Measurements from ENCODE around the gene MCEE. TPM values are rescaled to one million over a fixed set of nuclear protein-coding genes. Genes with fewer than 3 reads are reported as not detected.

Gene MCEE
- 11.1 to 14.2 TPM (median 12.5 TPM) in 5 replicates for total RNA-seq (2022; extraction: Qiagen RNA extraction; ENCODE audit: low read depth)

GRCh38 chr2:71130152-71130904, at the start of gene MCEE, which contains the start of gene MPHOSPH10:
MCEE (minus strand) TSS chr2:71130229; CDS start chr2:71130219, 10 bp downstream.
MPHOSPH10 (plus strand) TSS chr2:71130634; CDS start chr2:71130666, 32 bp downstream.

DNA sequence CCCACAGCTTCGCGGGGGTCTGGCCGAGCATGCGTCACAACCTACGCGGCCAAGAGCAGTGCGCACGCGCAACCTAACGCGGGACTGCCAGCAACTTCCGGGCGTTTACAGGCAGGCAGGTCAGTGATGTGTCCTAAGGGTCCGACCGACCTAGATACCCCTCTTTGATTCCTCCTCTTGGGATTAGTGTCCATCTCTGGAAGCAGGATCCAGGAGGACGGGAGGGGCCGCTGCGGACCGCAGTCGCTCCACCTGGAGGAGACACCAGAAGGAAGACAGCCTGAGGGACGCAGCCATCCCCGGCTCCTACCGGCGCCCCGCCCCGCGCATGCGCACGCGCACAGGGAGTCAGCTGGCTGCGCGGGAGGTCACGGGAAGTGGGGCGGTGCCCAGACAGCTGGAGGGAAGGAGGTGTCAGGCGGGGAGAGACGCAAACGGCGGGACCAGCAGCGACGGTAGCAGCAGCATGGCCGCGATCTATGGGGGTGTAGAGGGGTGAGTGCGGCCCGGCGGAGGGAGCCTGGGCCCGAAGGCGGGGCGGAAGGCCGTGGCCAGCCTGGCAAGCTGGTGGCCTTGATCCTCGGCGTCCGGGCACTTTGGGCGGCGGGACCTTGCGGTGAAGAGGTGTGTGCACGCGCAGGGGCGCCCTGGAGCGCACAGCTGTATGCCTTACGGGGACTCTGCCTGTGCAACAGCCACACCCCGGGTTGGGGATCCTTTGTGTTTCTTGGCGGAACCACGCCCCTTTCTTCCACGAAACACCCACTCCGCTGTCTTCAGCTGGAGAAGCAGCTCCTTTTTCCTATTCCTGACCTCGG, 61.6 kb downstream of the MCEE start, which contains the start of gene NAGK:
TSS of gene NAGK (plus strand) at position 431 of the 818 bp plus-strand sequence. CDS start at position 467, 36 bp downstream.

Other genes with a start within 250 kb of the MCEE start
- gene VAX2, start 229.7 kb downstream of the MCEE start, total RNA-seq (2022; extraction: Qiagen RNA extraction; ENCODE audit: low read depth): 3.8 to 5.6 TPM (median 4.9 TPM) in 5 replicates
- 1.5 to 2.5 TPM (median 2.4 TPM) in 4 of 5 replicates, not detected in the other for gene ATP6V1B1, start 194.3 kb downstream of the MCEE start, total RNA-seq (2022; extraction: Qiagen RNA extraction; ENCODE audit: low read depth)
- 0.10 to 0.11 TPM in 2 of 5 replicates, not detected in the others for gene ANKRD53, start 151.6 kb downstream of the MCEE start, total RNA-seq (2022; extraction: Qiagen RNA extraction; ENCODE audit: low read depth)
- gene TEX261, start 135.4 kb downstream of the MCEE start, total RNA-seq (2022; extraction: Qiagen RNA extraction; ENCODE audit: low read depth): 73.8 to 86.9 TPM (median 84.3 TPM) in 5 replicates
- gene NAGK, start 61.6 kb downstream of the MCEE start, total RNA-seq (2022; extraction: Qiagen RNA extraction; ENCODE audit: low read depth): 57.4 to 85.0 TPM (median 78.0 TPM) in 5 replicates
- gene MPHOSPH10, start 405 bp upstream of the MCEE start, total RNA-seq (2022; extraction: Qiagen RNA extraction; ENCODE audit: low read depth): 37.8 to 54.2 TPM (median 39.4 TPM) in 5 replicates
- 0.26 to 0.37 TPM (median 0.34 TPM) in 5 replicates for gene PAIP2B, start 96.9 kb upstream of the MCEE start, total RNA-seq (2022; extraction: Qiagen RNA extraction; ENCODE audit: low read depth)
- gene ZNF638, start 201.6 kb upstream of the MCEE start, total RNA-seq (2022; extraction: Qiagen RNA extraction; ENCODE audit: low read depth): 68.2 to 90.3 TPM (median 72.9 TPM) in 5 replicates